Measurements from ENCODE around the gene AKNAD1.
"Not testable (repeated sequence)": the region's sequence is repeated elsewhere in the genome, so short reads cannot be mapped to it uniquely, and the experiment has no call there.

The AKNAD1 gene

DNA sequence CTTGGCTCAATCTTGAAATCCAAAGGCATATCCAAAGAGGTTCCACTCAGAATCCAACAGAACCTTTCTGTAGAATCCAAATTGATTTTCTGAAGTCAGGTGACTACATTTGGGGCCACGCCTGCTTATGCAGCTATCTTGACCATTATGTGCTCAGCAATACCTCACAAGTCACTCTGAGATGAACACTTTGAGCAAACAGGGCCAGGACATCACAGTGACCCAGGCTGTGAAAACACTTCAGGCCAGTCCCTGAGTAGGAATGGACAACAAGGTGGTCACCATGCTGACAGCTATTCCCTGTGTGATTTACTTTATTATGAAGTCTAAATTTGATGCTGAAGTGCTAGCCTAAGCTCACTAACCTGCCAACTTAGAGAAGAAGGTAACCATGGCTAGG, at the start of gene AKNAD1:
Gene AKNAD1 (minus strand): TSS at position 101 of the 400 bp plus-strand sequence. CDS start 4,430 bp downstream, outside the sequence.
- no peak for DNase-seq

- no peak for DNase-seq
Measured at GRCh38 chr1:108901106-108901505, 44.2 kb upstream of the AKNAD1 start.

DNA sequence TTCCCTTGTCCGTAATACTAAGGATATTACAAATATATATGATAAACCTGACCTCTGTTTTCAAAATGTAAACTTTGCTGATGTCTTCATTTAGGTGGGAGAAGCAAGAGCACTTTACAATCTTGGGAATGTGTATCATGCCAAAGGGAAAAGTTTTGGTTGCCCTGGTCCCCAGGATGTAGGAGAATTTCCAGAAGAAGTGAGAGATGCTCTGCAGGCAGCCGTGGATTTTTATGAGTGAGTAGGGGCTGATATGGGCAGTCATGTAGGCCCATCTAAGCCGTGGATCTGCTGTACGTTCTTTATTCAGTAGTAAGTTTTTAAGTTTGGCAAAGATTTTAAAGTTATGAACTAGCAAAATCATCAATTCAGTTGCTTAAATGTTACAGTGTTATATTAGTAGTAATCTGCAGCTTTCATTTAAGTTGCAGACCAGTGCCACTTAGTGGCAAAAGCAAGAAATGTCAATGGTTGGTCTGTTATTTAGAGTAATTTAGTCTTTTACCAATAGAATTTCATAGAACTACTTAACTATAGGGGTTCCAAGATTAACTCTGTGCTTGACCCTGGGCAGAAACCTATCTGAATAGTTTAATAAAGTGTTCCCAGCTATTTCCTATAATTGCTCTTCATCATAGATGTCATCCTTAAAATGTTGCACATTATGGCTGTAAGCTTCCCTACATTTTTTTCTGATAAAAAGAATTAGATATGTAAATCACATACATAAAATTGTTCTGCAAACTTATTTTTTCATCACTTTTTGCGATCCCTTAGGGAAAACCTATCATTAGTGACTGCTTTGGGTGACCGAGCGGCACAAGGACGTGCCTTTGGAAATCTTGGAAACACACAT, 41.2 kb upstream of the AKNAD1 start:
- DNase-seq, result peak; percentile 66

GRCh38 chr1:108896146-108897145, 39.6 kb upstream of the AKNAD1 start:
- DNase-seq, result no peak

DNA sequence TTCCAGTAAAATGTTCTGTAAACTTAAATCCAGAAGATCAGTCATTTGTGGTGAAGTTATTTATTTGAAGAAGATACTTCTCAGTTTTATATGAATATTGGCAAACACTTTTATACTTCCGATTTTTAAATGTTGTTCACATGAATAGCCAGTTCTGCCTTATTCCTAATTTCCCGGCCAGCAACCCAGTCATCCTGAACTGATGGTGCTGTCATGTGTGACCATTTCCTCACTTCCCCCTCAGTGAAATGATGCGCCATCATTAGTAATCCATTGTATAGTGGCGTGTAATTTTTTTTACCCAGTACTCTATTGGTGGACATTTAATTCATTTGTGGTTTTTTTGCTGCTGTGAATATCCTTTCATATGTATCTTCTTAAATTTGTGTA, 36.2 kb upstream of the AKNAD1 start:
- DNase-seq, result peak; percentile 43

GRCh38 chr1:108892356-108893140, 35.7 kb upstream of the AKNAD1 start:
- DNase-seq, result no peak

GRCh38 chr1:108889706-108890384, 33.0 kb upstream of the AKNAD1 start:
- DNase-seq, result no peak

GRCh38 chr1:108889006-108889645, 32.2 kb upstream of the AKNAD1 start:
- not testable (repeated sequence) for DNase-seq

- DNase-seq, result no peak
Measured at GRCh38 chr1:108886292-108886691, 29.4 kb upstream of the AKNAD1 start.

DNA sequence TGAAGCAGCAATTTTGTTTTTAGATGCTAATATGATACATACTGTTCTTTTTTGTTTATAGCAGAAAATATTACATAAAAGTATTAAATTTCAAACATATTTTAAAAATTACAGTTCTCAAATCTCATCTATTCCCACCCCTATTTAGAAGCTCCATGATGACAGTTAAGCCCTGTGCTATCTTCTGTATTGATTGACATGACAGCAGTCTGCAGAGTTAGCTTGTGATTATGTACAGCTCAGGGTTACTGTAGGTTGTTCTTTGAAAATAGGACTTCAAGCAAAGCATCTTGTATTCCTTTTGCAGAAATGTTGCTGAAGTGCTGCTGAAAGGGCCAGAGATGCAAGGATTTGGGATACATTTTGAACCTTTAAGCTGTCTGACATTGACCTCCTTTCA, 28.1 kb upstream of the AKNAD1 start:
- DNase-seq, result no peak

- no peak for DNase-seq
Measured at GRCh38 chr1:108882837-108883236, 25.9 kb upstream of the AKNAD1 start.

DNA sequence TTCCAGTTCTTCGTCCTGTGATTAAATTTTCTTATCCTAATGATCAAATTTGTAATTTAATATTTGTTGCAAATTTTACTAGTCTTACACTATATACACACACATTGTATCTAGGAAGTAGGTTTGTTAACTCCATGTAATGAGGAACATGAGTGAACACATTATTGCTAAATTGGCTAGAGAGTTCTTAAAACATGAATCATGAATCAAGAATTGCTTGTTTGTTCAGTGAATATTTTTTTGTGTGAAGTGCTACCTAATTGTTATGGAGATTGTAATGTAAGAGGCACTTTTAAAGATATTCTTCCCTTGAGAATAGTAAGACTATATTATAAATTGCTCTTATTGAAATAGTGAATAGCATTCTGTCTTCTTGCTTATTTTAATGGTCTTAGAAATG, 24.5 kb upstream of the AKNAD1 start:
- DNase-seq, result peak; percentile 36

DNA sequence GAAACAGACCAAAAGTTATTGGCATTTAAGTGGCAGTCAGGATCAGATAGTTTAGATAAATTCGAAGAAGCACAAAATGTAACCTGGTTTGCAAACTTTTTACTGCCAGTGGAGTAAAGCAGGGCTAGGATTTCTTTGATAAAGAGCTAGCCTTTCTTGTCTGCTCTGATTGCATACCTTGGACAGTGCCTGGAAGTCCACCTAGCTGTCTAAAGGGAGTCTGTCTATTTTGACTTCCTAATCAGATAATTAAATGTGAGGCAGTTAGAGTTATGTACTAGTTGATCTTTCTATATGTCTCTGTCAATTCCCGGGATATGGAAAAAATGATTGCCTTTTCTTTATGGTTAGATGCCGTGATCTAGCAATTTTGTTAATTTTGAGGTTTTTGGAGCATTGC, 24.0 kb upstream of the AKNAD1 start:
- no peak for DNase-seq

DNA sequence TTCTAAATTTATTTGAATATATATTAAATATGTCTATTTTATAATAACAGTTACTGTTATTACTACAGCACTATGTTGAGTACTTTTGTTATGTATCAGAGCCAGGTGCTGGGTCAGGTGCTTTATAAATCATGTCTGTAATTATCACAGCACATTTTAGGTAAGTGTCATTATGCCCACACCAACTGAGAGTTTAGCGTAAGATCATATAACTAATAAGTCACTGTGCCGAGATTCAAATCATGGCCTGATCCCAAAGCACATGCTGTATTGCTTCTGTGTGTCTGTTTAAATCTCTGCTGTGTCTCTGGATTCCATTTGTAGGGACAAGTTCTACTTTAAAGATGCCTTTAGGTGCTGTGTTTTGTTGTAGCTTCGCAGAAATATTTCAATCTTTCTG, 21.8 kb upstream of the AKNAD1 start:
- no peak for DNase-seq

- no peak for DNase-seq
Measured at GRCh38 chr1:108878160-108878469, 21.2 kb upstream of the AKNAD1 start.

GRCh38 chr1:108877348-108878159, 20.7 kb upstream of the AKNAD1 start:
- no peak for DNase-seq

- DNase-seq, result no peak
Measured at GRCh38 chr1:108871050-108871724, 14.3 kb upstream of the AKNAD1 start.

GRCh38 chr1:108865316-108865910, 8.5 kb upstream of the AKNAD1 start:
- no peak for DNase-seq

DNA sequence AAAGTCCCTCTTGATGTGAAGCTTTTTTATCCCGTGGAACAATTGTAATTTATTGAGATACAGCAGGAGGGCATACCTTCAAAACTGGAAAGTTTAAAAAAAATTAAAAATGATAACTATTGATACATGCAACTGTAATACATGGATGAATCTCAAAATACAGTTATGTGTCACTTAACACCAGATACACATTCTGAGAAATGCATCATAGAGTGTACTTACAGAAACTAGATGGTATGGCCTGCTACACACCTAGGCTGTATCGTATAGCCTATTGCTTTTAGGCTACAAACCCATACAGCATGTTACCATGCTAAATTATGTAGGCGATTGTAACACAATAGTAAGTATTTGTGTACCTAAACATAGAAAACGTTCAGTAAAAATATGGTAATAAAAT, 7.1 kb upstream of the AKNAD1 start:
- no peak for DNase-seq
